Measurements from ENCODE around the gene CDK6. TPM values are rescaled to one million over a fixed set of nuclear protein-coding genes. Genes with fewer than 3 reads are reported as not detected.

Gene CDK6
- total RNA-seq, 1 experiment from 2014 or later = 10.5 TPM

- Histone ChIP-seq H3K27me3 (replicated peaks; ENCODE audit: insufficient read depth, low read depth, low read length, poor library complexity) (no peaks in the 10 kb centered on the region), H3K4me1 (ENCODE audit: insufficient read depth, low read length, poor library complexity, severe bottlenecking) (peaks cover 22% of the 10 kb centered on the region), H3K9me3 (ENCODE audit: low read depth, low read length, poor library complexity, severe bottlenecking) (no peaks in the 10 kb centered on the region), H3K4me3 (ENCODE audit: low read depth, low read length, poor library complexity, severe bottlenecking) (no peak overlapping the region), H3K36me3 (ENCODE audit: insufficient read depth, low read length, poor library complexity, severe bottlenecking) (no peaks in the 10 kb centered on the region), H3K27ac (ENCODE audit: low read depth, low read length, poor library complexity, severe bottlenecking) (no peak overlapping the region)
- CTCF ChIA-PET = no interaction called here
- POLR2A ChIA-PET (ENCODE audit: low non-redundant PET) = no interaction called here
- TF ChIP-seq EZH2 (IDR thresholded peaks at IDR 0.05; ENCODE audit: borderline replicate concordance, low read depth, low read length, poor library complexity, severe bottlenecking) = no peak
- TF ChIP-seq CTCF (conservative IDR thresholded peaks at IDR 0.05; ENCODE audit: low read depth, low read length) = no peak
- no peak for DNase-seq (ENCODE audit: low spot score)
- no TSS peak for BruUV-seq (replicated peaks)
- intact Hi-C loops (cut with micrococcal nuclease; ENCODE audit: unreplicated experiment) = no loop called here
These were observed 27.7 kb downstream of the CDK6 start for GRCh38 chr7:92808635-92809034.

- Histone ChIP-seq H3K4me1 (ENCODE audit: insufficient read depth, low read length, poor library complexity, severe bottlenecking) (peaks cover 22% of the 10 kb centered on the region), H3K4me3 (ENCODE audit: low read depth, low read length, poor library complexity, severe bottlenecking) (no peak overlapping the region), H3K9me3 (ENCODE audit: low read depth, low read length, poor library complexity, severe bottlenecking) (no peaks in the 10 kb centered on the region), H3K36me3 (ENCODE audit: insufficient read depth, low read length, poor library complexity, severe bottlenecking) (no peaks in the 10 kb centered on the region), H3K27ac (ENCODE audit: low read depth, low read length, poor library complexity, severe bottlenecking) (no peak overlapping the region), H3K27me3 (replicated peaks; ENCODE audit: insufficient read depth, low read depth, low read length, poor library complexity) (no peaks in the 10 kb centered on the region)
- TF ChIP-seq EZH2 (IDR thresholded peaks at IDR 0.05; ENCODE audit: borderline replicate concordance, low read depth, low read length, poor library complexity, severe bottlenecking) (no peak), CTCF (conservative IDR thresholded peaks at IDR 0.05; ENCODE audit: low read depth, low read length) (no peak)
- intact Hi-C loops (cut with micrococcal nuclease; ENCODE audit: unreplicated experiment) = no loop called here
- ChIA-PET POLR2A (ENCODE audit: low non-redundant PET) (no interaction called here), CTCF (no interaction called here)
- BruUV-seq (replicated peaks) = no TSS peak
- DNase-seq (ENCODE audit: low spot score) = peak; percentile 27
These were observed 28.4 kb downstream of the CDK6 start for GRCh38 chr7:92808006-92808405.

GRCh38 chr7:92806496-92806895 is 29.9 kb downstream of the CDK6 start:
- POLR2A ChIA-PET (ENCODE audit: low non-redundant PET) = no interaction called here
- no peak for DNase-seq (ENCODE audit: low spot score)
- Histone ChIP-seq H3K27me3 (replicated peaks; ENCODE audit: insufficient read depth, low read depth, low read length, poor library complexity) (no peaks in the 10 kb centered on the region), H3K9me3 (ENCODE audit: low read depth, low read length, poor library complexity, severe bottlenecking) (no peaks in the 10 kb centered on the region), H3K27ac (ENCODE audit: low read depth, low read length, poor library complexity, severe bottlenecking) (no peak overlapping the region), H3K4me1 (ENCODE audit: insufficient read depth, low read length, poor library complexity, severe bottlenecking) (peaks cover 22% of the 10 kb centered on the region), H3K4me3 (ENCODE audit: low read depth, low read length, poor library complexity, severe bottlenecking) (no peak overlapping the region), H3K36me3 (ENCODE audit: insufficient read depth, low read length, poor library complexity, severe bottlenecking) (no peaks in the 10 kb centered on the region)
- intact Hi-C loops (cut with micrococcal nuclease; ENCODE audit: unreplicated experiment) = no loop called here
- no peak for TF ChIP-seq EZH2 (IDR thresholded peaks at IDR 0.05; ENCODE audit: borderline replicate concordance, low read depth, low read length, poor library complexity, severe bottlenecking)
- CTCF ChIA-PET = no interaction called here
- no TSS peak for BruUV-seq (replicated peaks)

GRCh38 chr7:92802406-92802805 is 34.0 kb downstream of the CDK6 start:
- Histone ChIP-seq H3K4me1 (ENCODE audit: insufficient read depth, low read length, poor library complexity, severe bottlenecking) (peaks cover 10% of the 10 kb centered on the region), H3K27me3 (replicated peaks; ENCODE audit: insufficient read depth, low read depth, low read length, poor library complexity) (no peaks in the 10 kb centered on the region), H3K9me3 (ENCODE audit: low read depth, low read length, poor library complexity, severe bottlenecking) (no peaks in the 10 kb centered on the region), H3K4me3 (ENCODE audit: low read depth, low read length, poor library complexity, severe bottlenecking) (no peak overlapping the region), H3K36me3 (ENCODE audit: insufficient read depth, low read length, poor library complexity, severe bottlenecking) (no peaks in the 10 kb centered on the region), H3K27ac (ENCODE audit: low read depth, low read length, poor library complexity, severe bottlenecking) (no peak overlapping the region)
- POLR2A ChIA-PET (ENCODE audit: low non-redundant PET) = no interaction called here
- CTCF ChIA-PET = no interaction called here
- intact Hi-C loops (cut with micrococcal nuclease; ENCODE audit: unreplicated experiment) = no loop called here
- BruUV-seq (replicated peaks) = no TSS peak
- TF ChIP-seq CTCF (conservative IDR thresholded peaks at IDR 0.05; ENCODE audit: low read depth, low read length) = no peak
- TF ChIP-seq EZH2 (IDR thresholded peaks at IDR 0.05; ENCODE audit: borderline replicate concordance, low read depth, low read length, poor library complexity, severe bottlenecking) = no peak
- no peak for DNase-seq (ENCODE audit: low spot score)

Data from A673 (cell line).